Measurements from ENCODE around the gene HOTAIR.

HOTAIR gene

DNA sequence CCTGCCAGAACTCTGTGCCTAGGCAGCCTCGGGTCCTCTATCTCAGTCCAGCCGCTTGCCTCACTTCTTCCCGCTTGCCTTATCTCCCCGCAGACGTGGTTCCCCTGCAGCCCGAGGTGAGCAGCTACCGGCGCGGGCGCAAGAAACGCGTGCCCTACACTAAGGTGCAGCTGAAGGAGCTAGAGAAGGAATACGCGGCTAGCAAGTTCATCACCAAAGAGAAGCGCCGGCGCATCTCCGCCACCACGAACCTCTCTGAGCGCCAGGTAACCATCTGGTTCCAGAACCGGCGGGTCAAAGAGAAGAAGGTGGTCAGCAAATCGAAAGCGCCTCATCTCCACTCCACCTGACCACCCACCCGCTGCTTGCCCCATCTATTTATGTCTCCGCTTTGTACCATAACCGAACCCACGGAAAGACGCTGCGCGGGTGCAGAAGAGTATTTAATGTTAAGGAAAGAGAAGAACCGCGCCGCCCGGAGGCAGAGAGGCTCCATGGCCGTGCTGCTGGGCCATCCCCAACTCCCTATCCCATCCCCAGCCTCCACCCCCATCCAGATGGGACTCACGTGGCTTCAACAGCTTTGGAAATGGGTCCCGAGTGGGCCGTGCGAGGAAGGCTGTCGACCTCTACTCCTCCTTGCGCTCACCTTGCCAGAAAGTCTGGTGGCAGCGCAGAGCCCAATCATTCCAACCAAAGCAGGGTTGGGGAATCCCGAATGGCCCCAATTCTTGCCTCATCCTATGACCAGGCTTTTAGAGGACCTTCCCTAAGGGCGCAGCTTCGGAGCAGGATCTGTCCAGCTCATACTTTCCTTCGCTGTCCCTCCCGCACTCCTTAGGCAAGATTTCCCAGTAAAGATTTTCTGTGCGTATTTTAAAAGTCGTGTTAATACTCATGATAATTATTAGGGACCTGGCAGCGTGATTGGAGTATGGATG, 29.6 kb downstream of the HOTAIR start:
- DNase-seq (ENCODE audit: low read depth), result no peak

DNA sequence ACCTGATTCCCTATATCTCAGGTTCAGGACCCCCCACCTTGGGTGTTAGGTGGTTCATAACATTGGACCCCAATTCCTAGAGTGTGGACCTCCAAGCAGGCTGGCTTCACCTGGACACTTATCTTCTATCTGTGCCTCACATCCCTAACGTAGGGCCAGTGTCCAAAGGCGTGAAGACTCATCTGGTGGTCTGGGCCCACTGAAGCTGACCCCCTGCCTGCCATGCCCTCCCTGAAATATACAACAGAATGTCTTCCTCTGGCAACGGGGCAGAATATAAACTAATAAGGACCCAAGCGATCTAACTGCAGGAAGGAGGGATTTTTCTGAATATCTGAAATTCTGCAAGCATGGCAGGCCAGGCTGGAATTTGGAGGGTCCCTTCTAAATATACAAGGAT, 30.5 kb downstream of the HOTAIR start:
- no peak for DNase-seq (ENCODE audit: low read depth)

DNA sequence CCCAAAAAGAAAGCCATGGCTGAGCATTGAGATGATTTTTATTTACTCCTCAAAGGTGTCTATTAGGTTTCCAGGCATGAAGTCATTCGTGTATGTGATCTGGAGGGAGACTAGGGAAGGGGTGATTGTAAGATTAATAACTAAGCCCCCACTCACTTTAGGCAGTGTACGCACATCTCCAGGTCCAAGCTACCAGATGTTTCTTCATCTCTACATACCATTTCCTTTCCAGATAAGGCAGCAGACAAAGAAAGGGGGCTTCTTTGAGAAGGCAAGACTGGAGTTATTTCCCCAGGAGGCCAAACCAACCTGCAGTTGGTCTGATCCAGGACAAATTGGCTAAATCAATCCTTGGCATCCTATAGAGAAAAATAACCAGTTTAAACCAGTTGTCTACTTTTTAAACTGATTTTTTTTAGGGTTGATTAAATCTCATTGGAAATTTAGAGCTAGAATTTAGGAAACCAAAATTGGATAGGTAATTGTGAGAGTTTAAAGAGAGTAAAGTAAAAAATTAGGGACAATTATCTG, 32.2 kb downstream of the HOTAIR start:
- no peak for DNase-seq (ENCODE audit: low read depth)

DNA sequence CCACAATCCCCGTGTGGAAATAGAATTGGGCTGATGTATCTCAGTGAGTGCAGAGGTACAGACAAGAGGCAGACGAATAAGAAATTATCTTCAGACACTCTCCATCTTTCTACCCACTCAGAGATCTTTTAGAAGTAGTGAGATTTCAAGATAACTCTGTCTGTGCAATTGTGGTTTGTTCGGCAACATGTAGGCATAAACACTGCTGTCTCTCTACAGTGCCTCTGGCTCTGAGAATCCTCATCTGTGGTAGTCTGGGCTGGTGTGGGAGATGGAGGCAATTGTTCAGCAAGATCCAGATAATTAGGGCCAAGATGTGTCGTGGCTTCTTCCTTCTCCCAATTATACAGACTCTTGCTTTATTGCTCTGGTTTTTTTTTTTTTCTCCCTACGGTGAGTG, 33.0 kb downstream of the HOTAIR start:
- no peak for DNase-seq (ENCODE audit: low read depth)

DNA sequence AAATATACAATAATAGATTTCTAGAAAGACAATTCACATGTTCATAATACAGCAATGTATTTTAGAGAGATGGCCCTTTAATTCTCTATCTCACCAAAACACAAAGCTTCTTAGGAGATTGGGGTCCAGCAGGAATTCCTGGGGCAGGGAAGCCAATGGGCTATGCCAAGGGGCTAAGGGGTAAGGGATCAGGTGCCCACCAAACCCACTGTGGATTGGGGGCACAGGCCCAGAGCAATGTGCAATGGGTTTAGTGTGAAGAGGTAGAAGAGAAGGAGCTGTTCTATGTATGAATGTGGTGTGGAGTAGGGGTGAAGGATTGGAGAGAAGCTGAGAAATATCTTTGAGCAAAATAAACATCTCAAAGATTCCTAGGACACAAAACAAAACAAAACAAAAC, 33.6 kb downstream of the HOTAIR start:
- DNase-seq (ENCODE audit: low read depth), result no peak

DNA sequence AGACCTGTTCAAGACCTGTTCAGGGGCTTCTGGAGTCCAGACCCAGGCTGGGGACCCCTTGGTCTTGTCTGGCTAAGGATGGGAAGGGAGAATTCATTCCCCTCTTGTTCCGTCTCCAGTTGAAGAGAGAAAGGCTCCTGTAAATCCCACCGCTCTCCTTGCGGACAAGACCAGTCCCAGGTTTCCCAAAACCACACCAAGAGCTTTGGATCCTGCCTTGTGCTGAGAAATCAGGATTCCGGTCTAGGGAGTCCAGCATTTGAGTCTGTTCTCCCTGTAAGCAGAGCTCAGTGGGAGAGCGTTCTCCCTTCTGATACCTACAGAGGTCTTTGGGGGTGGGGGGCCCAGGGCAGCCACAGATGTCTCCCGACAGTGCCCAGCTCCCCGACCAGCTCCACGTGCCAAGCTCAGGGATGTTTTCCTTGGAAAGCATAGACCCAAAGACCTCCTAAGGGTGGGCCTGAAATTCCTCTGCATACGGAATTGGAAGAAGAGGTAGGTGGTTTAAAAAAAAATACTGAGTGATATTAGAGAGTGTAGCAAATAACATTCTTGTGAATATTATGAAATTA, 34.2 kb downstream of the HOTAIR start:
- DNase-seq (ENCODE audit: low read depth), result no peak

DNA sequence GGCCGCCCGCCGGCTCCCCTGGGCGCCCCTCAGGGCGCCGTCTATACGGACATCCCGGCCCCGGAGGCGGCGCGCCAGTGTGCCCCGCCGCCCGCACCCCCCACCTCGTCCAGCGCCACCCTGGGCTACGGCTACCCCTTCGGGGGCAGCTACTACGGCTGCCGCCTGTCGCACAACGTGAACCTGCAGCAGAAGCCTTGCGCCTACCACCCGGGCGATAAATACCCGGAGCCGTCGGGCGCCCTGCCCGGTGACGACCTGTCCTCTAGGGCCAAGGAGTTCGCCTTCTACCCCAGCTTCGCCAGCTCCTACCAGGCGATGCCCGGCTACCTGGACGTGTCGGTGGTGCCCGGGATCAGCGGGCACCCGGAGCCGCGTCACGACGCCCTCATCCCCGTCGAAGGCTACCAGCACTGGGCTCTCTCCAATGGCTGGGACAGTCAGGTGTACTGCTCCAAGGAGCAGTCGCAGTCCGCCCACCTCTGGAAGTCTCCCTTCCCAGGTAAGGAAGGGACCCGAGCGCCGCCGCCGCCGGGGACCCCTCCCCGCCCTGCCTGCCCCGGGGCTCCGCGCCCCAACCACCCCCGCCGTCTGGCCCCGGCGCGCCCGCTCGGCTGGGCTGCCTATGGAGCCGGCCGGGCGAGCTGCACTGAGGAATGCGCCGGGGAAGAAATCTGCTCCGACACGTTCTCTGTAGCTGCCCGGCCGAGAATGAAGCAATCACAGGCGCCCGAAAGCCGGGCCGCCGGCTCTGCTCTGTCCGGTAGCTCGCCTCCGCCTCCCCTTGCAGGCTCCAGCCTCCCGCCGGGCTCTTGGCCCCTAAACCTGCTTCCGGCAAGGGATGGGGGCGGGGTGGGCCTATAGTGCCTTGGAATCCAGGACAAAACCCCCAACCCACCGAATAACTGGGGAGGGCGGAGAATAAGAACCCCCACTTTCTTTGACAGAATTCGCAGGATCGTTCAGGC, 35.3 kb downstream of the HOTAIR start:
- no peak for DNase-seq (ENCODE audit: low read depth)

DNA sequence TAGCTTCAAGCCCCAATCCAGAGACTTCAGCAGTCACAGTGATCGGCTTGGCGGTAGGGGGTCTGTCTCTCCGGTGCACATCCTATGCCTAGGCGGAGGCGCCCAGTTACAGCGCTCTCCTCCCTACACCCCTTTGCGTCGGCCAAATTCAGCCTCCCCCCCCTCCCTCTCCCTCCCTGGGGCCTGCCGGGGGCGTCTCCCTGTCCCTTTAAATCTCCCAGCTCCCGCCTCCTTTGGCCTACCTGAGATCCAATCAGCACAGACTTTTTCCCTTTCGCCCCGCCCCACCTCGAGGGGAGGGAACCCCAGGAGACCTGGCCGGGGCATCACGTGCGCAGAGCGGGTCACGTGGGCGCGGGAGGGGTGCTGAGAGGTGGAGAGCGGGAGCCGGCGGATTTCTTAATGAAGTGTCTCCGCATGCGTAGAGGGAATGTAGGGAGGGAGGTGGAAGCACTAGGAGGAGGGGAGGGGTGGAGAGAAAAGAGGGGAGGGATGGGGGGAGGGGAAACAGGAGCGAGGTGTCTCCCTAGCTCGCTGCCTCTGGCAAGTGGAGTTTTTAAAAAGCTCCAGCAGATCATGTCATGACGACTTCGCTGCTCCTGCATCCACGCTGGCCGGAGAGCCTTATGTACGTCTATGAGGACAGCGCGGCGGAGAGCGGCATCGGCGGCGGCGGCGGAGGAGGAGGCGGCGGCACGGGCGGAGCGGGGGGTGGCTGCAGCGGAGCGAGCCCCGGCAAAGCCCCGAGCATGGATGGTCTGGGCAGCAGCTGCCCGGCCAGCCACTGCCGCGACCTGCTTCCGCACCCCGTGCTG, 36.2 kb downstream of the HOTAIR start, which contains the start of gene HOXC13:
TSS of gene HOXC13 (plus strand) at position 506 of the 815 bp plus-strand sequence. CDS start at position 582, 76 bp downstream.
- DNase-seq (ENCODE audit: low read depth), result no peak

DNA sequence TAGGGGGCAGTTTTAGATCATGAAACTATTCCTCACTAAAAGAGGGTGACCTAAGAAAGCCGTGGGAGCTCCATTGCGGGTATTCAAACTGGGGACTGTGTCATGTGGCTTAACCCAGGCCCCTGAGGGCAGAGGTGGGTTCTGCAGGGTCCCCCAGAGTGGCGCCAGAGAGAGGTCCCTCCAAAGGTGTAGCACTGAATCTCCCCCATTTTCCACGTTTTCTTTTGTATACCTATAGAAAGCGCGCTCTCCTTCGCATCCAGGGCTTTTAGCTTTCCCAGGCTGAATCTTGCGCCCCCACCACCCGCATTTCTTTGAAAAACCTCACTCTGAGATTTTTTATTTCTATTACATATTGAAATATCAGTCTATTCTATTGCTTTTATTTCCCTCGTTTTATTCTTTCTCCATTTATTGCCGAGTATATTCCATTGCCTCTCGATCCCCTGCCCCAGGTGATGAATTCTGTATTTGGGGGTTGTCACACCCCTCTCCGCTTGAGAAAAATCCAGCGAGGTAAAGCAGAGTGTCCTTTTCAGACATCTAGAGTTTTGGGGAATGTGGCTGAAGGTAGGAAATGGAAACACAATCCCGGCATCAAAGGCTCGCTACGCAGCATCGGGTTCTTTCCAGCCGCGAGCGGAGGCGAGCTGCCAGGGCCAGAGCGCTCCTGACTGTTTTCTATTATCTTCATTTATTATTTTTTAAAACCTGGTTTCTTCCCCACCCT, 37.0 kb downstream of the HOTAIR start:
- no peak for DNase-seq (ENCODE audit: low read depth)

DNA sequence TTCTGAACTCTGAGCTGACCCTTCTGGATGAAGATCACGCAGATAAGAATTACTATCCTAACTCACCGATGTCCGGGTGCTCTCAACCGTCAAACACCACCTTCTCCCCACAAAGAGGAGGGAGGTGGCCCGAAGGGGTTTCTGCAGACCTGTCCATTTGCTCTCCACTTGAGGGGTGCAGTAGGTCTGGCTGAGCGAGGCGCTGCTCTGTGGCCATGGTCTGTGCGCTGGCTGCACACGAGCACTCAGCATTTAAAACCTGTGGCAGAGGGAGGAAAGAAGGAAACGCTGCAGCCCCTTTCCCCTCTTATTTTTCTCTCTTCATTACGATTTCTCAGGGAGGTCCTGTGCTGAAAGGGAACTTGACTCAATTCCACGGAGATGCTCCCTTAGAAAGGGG, 37.7 kb downstream of the HOTAIR start:
- no peak for DNase-seq (ENCODE audit: low read depth)

DNA sequence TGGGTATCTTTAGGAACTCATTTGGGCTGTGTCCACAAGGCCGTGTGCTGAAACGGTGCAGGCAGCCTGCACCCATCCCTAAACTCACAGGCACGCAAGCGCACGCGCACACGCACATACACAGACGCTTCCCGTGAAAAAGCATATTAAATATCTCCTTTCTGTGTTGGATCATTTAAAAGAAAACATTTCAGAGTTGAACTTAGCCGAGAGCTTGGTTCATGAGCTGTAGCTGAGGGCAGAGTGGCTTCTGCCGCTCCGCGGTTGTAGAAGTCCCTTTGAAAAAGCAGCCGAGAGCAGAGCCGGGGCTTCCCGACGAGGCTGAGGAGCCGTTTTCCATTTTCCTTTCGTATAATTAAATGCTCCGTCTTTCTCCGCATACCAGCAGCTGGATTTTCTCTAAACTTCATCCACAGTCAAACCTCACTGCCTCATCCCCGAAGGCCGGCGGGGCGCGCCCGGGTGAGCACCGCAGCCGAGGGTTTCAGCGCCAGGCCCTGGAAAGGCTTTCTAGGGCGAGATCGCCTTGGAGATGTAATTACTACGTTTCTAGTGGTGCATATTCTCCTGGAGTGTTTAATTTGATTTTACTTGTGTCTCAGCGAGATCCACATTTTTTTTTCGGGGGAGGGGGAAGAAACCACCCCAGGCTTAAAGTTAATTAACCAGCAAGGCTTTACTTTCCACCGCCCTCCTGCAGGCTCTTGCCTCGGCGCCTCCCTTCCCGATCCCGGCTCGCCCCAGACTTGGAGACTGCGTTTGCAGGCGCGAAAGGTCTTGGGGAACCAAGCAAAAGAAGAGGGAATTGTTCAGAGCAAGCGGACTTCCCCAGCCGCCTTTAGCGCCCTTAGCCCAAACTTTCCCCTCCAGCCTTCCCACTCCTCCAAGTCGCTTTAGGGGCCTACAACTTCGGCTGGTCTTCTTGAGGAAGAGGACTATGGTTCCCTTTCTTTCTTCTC, 39.1 kb downstream of the HOTAIR start:
- no peak for DNase-seq (ENCODE audit: low read depth)

DNA sequence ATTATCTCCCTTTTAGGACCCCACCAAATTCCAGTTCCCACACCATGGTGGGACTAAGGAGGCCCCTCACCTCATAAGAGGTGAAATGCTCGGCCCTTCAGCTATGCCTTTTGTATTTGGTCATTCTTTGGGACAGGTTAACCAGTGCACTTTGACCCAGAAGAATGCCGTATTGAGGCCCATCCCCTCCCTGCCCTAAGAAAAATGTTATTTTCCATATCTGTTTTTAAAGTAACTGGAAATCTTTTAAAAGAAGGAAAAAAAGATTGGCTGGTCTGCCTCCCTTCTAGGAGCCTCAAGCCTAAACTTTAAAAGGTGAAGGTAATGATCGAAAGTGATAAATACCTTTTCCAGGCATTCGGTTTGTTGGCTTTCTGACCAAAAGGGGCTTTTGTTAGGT, 41.8 kb downstream of the HOTAIR start:
- DNase-seq (ENCODE audit: low read depth), result no peak

DNA sequence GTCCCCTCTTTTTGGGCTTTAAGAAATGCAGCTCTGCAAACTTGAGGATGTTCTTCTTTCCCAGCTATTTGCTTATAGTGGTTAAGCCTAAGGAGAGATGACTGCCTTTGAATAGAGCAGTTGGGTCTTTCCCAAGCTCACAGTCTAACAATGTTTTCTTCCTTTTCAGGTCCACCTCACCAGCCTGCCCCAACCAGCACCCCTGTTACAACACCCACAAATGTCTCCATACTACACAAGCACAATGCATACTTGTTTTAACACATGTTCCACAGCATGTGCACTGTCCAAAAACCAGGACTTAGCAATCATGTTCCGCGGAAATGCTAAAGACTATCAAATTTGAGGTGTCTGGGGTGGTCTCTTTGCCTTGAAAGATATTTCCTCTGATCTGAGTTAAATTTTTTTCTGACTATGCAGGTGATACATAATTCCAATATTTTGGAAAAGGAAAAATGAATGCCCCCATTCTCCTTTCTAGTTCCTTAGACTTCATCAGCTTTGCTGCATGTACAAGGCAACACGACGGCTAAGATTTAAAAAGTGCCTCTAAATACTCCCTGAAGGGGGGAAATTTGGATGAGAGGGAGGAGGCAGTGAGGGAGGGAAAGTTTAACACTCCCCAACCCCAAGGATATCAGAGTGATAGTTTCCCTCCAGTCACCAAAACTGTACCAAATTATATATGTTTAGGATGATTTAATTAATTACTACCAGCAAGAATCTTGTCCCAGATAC, 42.7 kb downstream of the HOTAIR start:
- no peak for DNase-seq (ENCODE audit: low read depth)

DNA sequence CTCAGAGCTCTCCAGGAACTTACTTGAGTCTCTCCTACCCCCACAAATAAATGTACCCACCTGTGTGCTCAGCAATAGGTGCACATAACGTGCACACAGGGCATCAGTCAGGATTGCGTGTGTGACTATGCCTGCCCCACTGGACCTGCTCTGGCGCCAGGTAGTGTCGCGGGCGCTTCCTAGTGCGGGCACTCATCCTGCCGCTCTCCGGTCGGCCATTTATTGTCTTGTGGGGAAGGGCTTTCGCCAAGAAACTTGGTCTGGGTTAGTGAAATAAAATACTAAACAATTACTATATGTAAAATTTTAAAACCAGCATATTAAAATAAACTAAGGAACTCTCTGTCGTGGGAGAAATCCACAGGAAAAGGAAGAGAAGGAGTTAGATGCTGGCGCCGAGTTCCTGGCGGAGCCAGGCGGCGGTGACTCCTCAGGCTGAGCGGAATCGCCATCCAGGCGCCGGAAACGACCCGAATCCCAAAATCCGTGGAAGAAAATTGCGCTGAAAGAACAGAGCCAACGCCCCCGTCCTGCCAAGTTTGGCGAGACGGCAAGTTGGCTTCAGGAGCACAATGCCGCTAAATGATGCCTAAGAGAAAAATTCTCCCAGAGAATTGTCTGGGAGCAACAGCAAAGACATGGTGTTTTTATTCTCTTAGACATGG, 44.0 kb downstream of the HOTAIR start:
- no peak for DNase-seq (ENCODE audit: low read depth)

DNA sequence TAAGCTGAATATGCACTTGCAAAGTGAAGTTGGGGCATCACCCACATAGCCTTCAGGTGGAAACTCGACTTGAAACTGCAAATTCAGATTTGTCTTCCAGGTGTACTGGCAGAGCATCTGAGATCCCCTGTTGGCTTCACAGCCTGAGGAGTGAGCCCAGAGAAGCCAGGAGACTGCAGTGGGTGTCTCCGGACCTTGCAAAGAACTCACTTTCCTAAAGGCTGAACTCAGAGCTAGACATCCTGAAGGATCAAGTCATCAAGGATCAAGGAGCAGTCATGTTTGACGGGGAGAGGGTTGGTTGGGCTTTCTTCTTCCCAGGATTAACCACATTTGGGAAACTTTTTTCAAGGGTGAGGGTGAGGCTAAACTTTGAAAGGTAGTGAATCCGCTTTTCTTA, 45.2 kb downstream of the HOTAIR start:
- no peak for DNase-seq (ENCODE audit: low read depth)

DNA sequence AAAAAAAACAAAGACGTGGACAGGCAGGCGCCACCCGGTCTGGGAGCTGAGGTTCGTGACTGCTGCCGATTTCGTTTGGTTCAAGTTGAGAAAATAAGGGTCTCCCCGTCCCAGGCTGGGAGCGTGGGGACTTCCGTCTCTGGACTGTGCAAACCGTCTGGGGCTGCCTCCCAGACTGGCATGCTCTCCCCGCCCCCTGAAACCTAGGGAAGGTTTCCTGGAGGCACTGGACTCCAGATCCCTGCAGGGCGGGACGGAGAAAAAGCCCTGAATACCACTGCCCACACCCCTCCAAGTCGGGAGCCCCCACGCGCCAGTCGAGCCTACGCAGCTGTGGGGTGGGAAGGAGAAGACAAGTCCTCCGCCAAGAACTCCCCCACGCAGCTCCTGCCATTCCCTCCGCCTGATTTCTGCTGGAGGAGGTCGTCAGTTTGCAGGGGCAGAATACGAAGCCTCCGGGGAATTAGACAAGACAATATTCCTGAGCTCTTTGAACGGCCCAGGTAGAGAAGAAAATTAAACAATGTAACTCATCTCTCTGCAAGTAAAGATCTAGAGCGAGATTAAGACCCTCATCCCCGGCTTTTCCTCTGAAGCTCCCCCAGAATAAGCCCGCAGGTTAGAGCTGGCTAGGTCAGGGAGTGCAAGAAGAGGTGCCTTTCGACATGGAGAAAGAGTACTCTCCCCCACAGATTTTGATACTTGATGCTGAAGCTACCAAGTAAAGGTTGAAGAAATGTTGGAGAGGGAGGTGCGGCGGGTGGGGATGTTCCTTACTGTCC, 46.5 kb downstream of the HOTAIR start:
- no peak for DNase-seq (ENCODE audit: low read depth)

All from activated T-helper 9 cell treated with anti-CD3 and anti-CD28 coated beads, Interleukin-2, amount 50 U/mL, for 16 hours (primary cell).